Stimulated activated CD4-positive, alpha-beta T cell treated with anti-CD3 and anti-CD28 coated beads, Interleukin-2, amount 100 ng/mL, for 48 hours (primary cell): ENCODE results near the gene CHST12.

Experiments used
- DNase-seq, 2 donors: peaks; one replicate each; pipeline ENCODE4 v3.0.0-alpha.2; 2020

Gene CHST12

DNA sequence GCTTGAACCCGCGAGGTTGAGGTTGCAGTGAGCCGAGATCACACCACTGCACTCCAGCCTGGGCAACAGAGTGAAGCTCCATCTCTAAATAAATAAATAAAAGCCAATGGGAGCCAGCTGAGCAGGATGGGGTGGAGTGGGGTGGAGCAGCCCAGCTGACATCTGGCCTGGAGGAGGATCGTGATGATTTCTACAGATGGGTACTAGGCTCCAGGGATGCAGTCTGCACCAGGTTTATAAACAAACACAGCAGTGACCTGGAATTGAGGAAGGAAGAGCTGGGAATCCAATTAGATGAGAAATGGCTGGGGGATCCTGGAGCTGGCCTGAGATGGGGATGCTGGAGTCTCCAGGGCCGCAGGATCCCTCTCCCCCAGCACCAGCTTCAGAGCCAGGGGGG, 80.1 kb downstream of the CHST12 start:
- no peak for DNase-seq

DNA sequence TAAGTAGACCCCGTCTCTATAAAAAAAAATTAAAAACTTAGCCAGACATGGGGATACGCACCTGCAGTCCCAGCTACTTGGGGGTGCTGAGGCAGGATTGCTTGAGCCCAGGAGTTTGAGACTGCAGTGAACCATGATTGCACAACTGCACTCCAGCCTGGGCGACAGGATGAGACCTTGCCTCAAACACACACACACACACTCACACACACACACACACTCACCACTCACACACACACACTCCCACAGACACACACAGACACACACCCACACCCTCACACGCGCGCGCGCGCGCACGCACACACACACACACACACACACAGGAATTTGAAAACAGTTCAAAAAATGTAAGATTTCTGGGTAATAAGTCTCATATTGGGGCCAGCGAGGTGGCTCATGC, 81.5 kb downstream of the CHST12 start:
- DNase-seq, result no peak

DNA sequence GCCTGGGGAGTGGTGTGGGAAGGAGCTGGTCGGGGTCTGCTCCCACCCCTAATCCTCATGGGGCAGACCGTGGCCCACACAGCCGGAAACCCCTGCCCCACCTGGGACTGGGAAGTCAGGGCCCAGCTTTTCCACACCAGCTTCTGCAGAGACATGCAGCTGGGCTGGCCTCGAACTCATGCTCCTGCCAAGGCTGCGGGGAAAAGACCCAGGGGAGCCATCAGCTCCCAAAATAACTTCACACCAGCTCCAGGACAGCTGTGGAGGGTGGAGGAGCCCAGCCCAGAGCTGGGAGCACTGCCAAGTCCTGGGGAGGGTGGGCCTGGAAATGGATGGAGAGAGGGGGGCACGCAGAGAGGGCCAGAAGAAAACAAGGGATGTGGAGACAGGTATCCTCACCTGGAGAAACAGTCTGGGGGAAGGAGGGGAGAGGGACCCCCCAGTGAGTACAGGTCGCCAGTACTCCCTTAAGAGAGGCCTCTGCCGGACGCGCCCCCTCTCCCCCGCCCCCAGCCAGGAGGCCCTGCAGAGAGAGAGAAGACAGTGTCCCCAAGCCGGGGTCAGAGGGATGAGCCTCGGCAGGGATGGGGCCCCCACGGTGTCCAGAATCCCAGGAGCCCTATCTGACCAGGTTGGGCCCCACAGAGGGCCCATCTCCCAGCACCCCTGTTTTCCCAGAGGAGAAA, 84.3 kb downstream of the CHST12 start:
- DNase-seq, result no peak

DNA sequence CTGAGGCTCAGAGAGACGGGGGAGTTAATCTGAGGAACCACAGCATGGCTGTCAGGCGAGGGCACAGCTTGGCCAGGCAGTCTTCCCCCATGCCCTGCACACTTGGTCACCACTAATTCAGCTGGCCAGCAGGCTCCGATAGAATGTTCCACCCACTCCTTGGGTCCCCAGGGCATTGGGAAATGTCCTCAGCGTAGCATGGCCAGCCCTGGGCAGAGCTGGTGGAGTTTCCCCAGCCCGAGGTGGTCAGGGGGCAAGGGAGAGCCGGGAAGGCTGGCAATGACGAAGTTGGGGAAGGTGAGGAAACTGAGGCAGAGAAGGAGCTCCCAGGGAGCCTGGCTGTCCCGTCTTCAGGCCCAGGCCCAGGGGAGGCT, 84.8 kb downstream of the CHST12 start:
- no peak for DNase-seq

DNA sequence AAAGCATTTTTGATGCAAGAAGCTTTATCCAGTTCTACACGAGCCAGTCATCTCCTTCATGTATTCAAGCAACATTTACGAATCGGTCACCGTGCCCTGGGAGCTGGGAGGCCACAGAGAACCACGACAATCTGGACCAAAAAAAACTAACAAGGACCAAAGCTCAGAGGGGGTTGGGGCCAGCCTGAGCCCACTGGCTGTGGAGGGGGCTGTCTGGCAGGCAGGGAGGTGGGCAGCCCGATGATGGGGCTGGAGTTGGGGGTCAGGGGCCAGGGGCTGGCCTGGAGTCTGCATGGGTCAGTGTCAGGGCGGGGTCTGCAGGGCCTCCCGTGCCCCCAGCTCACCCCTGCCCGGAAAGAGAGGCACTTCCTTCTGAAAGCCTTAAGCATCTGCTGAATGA, 85.3 kb downstream of the CHST12 start:
- DNase-seq, result no peak

DNA sequence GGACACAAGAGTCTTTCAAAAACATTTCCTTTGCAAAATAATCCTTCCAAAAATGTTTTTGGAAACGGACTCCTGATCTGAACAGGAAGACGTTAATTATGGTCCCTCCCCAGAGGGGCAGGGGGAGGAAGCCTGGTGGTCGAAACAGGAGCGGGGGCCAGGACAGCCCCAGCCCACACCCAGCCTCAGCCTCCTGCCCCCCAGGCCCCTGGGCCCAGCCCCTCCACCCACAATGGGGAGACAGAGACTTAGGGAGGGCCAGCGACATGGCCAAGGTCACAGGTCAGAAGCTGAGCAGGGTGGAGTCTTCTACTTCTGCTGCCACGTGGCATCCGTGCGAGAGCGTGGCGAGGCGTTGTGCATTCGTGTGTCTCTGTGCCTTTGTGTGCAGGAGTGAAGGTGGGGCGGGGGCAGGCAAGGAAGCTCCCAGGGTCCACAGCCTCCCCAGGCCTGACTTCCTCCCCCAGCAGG, 86.8 kb downstream of the CHST12 start:
- no peak for DNase-seq

DNA sequence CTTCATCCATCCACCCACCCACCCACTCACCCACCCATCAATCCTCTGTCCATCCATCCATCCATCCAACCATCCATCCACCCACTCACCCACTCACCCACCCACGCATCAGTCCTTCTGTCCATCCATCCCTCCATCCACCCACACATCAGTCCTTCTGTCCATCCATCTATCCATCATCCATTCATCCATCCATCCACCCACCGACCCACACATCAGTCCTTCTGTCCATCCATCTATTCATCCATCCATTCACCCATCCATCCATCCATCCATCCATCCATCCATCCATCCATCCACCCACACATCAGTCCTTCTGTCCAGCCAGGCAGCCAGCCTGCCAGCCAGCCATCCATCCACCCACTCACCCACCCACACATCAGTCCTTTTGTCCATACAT, 88.6 kb downstream of the CHST12 start:
- DNase-seq, result no peak

DNA sequence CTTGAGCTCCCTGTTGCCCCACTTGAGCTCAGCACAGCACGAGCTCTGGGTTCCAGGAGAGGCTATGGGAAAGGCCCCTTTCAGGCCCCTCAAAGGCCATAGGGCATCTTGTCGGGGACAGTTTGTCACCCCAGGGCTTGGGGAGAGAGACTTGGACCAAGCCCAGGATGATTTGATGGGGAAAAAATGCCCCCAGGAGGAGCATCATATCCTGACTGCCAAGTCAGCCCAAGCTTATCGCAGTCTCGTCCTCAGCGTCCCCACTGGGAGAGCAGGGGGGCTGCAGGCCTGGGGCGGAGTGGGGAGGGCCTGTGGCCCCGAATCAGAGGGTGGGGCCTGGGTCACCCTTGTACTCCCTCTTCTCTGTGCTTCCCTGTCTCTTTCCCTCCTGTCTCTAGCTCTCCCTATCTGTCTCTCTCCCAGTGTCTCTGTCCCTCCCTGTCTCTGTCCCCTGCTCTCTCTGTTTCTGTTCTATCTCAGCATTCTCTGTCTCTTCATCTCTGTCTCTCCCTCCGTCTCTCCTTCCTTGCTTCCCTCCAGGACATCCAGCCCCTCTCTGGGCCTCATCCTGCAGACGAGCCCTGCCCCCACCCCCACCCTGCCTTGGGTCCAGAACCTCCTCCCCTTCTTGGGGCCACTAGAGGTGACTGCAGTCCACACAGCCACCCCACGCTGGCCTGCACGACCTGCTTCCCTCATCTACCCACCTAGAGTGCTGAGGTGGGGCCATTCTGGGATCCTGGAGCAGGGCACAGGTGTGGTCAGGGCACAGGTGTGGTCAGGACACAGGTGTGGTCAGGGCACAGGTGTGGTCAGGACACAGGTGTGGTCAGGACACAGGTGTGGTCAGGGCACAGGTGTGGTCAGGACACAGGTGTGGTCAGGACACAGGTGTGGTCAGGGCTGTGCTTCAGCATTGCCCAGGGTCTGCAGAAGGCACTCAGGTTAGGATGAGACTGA, 90.1 kb downstream of the CHST12 start:
- DNase-seq, result no peak

DNA sequence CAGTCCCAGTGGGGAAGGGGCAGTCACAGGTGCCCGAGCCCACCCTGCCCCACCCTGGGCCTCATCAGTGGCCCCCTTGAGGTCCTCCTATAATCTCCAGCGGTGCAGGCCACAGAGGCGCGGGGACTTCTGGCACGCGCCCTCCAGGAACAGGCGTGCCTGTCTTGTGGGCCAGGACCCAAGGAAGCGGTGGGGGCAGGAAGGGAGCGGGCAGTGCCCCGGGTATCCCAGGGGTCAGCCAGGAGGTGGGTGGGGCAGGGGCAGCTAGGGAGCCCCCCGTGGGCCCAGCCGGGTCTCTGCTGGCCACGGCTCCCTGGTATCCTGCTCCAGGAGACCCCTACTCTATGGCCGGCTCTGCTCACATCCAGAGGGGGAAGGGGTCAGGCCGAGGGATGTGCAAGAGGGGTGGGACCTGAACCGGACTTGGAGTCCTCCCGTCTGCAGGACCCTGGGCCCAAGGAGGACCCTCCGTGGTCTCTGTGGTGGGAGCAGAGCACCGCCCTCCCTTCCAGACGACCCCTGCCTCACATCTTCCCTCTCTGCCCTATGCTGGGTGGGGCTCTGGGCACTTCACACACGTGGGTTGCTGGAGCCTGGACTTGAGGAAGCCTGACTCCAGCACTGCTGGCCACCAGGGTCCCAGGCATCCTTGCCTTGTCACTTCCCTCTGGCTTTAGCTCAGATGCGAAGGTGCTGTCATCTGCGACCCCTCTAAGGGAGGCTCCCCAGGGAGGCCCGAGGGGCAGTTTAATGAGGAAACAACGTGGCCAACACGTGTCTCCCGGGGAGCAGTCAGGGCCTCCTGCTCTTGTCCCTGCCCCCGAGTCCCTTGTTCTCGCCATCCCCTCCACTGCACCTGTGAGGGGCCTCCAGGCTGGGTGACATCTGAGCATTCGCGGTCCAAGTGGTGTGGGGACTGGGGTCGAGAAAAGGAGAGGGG, 91.0 kb downstream of the CHST12 start:
- no peak for DNase-seq

DNA sequence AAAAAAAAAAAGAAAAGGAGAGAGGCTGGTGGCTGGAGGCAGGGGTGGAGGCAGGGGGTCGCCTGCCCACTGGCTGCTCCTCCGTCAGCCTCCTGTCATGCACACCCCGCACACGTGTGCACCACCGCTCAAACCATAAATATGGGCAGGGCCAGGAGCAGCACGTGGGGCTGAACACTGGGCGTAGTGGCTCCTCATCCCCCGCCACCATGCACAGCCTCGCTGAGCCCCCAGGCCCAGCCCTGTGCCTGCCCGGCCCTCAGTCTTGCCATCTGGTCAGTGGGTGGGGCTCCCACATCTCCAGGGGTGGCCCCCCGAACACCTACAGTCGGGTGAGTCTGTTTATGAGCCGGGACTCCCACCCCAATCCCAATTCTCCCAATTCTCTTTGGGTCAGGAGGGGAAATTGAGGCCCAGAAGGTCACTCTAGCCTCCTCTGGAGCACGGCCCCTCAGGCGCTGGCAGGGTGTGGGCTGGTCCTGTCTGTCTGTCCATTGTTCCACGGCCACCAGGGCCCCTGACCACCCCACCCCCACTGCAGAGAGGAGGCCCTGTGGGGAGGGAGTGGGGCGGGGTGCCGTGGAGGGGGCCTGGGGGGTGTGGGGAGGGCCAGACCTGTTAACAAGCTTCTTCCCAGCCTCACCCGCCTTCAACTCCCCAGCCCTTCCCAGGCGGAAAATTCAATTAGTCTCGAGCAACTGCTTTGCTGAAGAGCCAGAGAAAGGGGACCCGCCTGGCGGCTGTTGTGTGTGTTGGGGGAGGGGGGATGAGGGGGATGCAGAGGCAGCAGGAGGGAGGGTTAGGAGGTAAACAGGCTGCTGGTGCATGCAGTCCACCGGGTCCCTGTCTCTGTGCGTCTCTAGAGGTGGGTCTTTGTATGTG, 92.2 kb downstream of the CHST12 start:
- DNase-seq, result no peak

DNA sequence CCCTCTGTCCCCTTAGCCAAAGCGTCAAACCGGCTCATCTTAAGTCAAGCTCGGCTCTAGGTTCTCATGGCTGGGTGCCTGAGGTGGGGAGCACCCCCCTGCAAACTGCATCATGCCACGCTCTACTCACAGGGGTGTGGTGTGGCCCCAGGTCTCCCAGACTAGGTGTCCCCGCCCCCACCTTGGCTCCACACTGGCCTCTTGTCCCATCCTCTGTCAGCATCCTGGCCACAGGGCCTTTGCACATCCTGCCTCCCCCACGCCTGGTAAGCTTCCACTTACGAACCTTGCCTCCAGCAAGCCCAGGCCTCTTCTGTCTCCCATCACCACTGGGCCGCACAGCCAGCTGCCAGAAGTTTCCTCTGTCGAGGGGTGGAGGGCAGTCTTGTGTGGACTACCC, 93.0 kb downstream of the CHST12 start:
- DNase-seq, result no peak

DNA sequence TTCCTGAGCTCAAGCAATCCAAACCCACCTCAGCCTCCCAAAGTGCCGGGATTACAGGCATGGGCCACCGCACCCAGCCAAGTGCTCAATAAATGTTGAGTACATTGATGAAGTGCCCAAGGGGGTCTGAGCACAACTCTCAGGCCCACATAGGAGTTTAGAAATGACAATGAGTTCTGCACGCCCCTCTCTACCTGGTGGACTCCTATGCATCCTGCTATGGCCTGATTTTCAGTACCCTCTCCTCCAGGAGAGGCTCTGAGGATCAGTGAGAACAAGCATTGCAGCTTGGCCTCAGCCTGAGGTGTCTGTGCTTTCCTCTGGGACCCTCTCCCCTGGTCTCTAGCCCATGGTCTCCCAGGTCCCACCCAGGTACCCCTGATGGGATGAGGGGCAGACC, 93.7 kb downstream of the CHST12 start:
- no peak for DNase-seq

DNA sequence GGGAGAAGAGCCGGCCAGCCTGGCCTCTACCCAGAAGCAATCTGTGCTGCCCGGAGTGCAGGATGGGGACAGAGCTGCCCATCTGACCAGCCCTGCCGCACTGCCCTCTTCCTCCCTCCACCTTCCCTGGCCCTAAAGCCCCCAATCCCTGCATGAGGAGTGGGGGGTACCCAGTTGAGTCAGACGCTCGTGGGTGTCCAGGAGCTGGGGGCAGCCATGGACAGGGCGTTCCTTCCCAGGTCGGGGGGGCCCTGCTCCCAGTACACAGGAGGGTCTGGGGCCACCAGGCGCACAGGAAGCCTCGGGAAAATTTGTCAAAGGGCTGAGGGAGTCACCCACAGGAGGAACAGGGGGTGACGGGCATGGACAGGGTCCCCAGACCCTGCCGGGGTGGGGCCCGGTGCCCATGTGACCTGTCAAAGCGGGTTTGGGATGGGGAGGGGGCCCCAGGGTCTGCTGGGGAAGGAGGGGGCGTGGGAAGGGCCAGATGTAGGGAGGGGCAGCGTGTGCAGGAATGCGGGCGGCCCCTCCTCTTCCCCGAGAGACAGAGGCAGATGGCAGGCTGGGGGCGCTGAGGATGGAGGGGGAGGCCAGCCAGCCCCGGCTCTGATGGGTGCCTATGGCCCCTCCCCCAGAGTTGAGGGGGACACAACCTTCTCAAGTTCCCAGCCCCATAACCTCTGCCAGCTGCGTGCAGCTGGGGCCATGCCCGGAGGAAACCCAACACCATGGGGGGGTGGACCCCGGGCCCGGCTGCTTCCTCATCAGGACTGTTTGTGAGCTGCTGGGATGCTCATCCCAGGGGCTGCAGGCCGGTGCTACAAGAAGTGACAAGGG, 94.3 kb downstream of the CHST12 start:
- no peak for DNase-seq
